ENCODE results near the gene SCN8A. TPM values are rescaled to one million over a fixed set of nuclear protein-coding genes. Genes with fewer than 3 reads are reported as not detected.
"Not testable (repeated sequence)": the region's sequence is repeated elsewhere in the genome, so short reads cannot be mapped to it uniquely, and the experiment has no call there.

SCN8A gene
- total RNA-seq, 1 donor from 2014 or later: 2.0 TPM

DNA sequence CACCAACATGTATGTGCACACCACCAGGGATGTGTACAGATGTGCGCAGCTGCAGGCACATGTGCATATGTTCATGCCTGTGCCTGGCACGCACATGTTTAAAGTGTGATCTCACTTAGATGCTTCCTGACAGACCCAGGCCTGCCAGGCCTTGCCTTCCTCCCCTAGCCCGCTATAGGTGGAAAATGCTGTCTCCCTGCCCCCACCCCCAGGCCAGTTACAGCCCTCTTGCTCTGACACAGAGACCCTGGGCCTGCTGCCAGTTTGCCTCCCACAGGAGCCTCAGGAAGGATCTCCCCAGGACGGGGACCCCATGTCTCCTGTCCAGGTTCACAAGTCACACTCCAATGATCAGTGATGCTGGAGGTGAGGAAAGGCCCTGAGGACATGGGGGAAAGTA is 235.8 kb downstream of the SCN8A start:
- Histone ChIP-seq H3K36me3 (no peaks in the 10 kb centered on the region), H3K27ac (no peak overlapping the region), H3K4me1 (no peaks in the 10 kb centered on the region), H3K4me3 (no peak overlapping the region), H3K9me3 (no peaks in the 10 kb centered on the region), H3K27me3 (no peaks in the 10 kb centered on the region)
- no peak for DNase-seq (ENCODE audit: low spot score in 2 of 2)
- intact Hi-C loops (cut with DNase I): no loop called here
- TF ChIP-seq, protein P1, sequence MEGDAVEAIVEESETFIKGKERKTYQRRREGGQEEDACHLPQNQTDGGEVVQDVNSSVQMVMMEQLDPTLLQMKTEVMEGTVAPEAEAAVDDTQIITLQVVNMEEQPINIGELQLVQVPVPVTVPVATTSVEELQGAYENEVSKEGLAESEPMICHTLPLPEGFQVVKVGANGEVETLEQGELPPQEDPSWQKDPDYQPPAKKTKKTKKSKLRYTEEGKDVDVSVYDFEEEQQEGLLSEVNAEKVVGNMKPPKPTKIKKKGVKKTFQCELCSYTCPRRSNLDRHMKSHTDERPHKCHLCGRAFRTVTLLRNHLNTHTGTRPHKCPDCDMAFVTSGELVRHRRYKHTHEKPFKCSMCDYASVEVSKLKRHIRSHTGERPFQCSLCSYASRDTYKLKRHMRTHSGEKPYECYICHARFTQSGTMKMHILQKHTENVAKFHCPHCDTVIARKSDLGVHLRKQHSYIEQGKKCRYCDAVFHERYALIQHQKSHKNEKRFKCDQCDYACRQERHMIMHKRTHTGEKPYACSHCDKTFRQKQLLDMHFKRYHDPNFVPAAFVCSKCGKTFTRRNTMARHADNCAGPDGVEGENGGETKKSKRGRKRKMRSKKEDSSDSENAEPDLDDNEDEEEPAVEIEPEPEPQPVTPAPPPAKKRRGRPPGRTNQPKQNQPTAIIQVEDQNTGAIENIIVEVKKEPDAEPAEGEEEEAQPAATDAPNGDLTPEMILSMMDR (IDR thresholded peaks at IDR 0.05): no peak

DNA sequence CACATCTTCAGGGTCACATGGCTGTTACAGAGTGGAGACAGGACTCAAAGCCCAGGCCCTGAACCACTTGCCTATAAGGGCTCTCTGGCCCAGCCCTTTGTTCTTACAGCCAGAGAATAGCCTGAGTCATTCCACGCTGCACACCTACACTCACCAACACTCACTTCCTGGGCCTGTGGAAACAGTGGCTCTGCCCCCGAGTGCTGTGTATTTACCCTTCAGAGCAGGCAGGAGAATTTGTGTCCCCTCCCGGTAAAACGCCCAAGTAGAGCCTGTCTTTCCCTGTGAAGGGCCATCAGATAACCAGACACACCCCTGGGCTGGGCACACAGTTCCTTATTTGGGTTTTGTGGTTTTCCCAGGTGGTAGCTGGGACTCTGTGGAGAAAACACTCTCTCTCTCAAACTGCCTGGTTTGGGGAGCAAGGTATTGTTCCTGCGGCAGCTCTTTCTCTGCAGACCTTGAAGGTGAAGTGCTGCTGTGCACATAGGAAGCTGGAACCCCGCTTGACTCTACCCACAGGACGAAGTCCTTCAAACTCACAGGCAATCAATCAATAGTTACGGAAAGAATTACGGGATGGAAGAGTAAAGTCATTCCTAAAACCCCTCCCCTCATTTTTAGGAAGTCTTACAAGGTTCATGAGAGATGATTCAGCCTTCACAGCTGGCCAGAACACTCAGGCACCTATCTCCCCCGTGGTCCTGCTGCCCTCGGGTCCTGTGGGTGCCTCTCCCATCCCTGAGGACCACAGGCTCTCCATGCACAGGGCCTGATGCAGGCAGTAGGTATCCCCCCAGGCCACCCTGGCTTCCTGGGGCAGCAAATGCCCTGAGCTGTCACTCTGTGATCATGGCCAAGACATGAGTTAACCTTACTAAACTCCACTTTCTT is 237.1 kb downstream of the SCN8A start:
- intact Hi-C loops (cut with DNase I): no loop called here
- no peak for DNase-seq (ENCODE audit: low spot score in 2 of 2)
- Histone ChIP-seq H3K27me3 (no peaks in the 10 kb centered on the region), H3K4me1 (no peaks in the 10 kb centered on the region), H3K36me3 (no peaks in the 10 kb centered on the region), H3K4me3 (no peak overlapping the region), H3K27ac (no peak overlapping the region), H3K9me3 (no peaks in the 10 kb centered on the region)
- TF ChIP-seq, protein P1 (IDR thresholded peaks at IDR 0.05): no peak

DNA sequence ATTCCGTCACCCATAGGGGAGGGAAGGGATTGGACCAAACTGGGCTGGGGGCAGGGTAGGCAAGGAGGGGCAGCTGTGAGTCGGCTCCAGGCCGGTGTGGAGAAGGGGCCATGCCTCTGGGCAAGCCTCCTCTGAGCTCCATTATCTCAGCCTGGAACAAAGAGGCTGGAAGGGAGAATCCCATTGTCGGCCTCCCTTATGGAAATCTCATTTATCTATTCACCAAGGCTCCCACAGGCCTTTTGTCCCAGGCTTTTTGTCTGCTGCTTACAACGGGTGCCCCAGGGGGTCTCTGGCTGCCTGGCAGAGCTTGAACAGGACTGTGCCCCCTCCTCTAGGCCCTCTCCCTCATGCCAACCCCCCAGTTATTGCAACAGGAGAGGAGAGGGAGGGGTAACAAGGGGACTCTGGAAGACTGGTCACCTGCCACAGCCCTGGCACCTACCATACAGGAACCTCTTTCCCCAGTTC is 238.0 kb downstream of the SCN8A start:
- H3K9me3 ChIP-seq: no peaks in the 10 kb centered on the region

DNA sequence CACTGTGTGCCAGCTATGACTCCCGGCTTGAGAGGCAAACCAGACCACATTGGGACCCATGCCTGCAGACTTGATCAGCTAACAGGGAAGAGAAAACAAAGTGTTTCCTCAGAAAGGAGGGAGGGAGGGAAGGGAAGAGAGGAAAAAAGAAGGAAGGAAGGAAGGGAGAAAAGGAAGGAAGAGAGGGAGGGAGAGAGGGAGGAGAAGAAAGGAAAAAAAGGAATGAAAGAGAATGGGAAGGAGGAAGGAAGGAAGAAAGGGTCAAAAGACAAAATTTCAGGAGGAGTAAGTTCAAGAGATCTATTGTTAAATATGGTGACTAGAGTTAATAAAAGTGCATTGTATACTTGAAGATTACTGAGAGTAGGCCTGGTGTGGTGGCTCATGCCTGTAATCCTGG is 238.6 kb downstream of the SCN8A start:
- Histone ChIP-seq H3K9me3 (no peaks in the 10 kb centered on the region), H3K27ac (no peak overlapping the region), H3K4me3 (no peak overlapping the region), H3K4me1 (no peaks in the 10 kb centered on the region), H3K27me3 (no peaks in the 10 kb centered on the region), H3K36me3 (no peaks in the 10 kb centered on the region)
- TF ChIP-seq, protein P1 (IDR thresholded peaks at IDR 0.05): no peak
- DNase-seq (ENCODE audit: low spot score in 2 of 2): no peak
- intact Hi-C loops (cut with DNase I): no loop called here

More for the DNA sequence above, 238.0 kb downstream of the SCN8A start:
- no peak overlapping the region for H3K27ac ChIP-seq
- TF ChIP-seq, protein P1 (IDR thresholded peaks at IDR 0.05): no peak
- no peaks in the 10 kb centered on the region for H3K4me1 ChIP-seq
- no peak for DNase-seq (ENCODE audit: low spot score in 2 of 2)
- no peaks in the 10 kb centered on the region for H3K36me3 ChIP-seq
- H3K27me3 ChIP-seq: no peaks in the 10 kb centered on the region
- intact Hi-C loops (cut with DNase I): no loop called here
- no peak overlapping the region for H3K4me3 ChIP-seq

DNA sequence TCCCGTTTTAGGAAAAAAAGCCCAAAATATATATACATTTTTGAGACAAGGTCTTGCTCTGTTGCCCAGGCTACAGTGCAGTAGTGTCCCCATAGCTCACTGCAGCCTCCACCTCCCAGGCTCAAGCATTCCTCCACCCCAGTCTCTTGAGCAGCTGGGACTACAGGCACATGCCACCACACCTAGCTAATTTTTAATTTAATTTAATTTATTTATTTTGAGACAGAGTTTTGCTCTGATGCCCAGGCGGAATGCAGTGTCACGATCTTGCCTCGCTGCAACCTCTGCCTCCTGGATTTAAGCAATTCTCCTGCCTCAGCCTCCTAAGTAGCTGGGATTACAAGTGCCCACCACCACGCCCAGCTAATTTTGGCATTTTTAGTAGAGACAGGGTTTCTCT is 240.8 kb downstream of the SCN8A start:
- H3K4me3 ChIP-seq; intact Hi-C loops (cut with DNase I); H3K4me1 ChIP-seq; H3K9me3 ChIP-seq; H3K36me3 ChIP-seq; H3K27ac ChIP-seq; DNase-seq (ENCODE audit: low spot score in 2 of 2); H3K27me3 ChIP-seq: not testable (repeated sequence)

DNA sequence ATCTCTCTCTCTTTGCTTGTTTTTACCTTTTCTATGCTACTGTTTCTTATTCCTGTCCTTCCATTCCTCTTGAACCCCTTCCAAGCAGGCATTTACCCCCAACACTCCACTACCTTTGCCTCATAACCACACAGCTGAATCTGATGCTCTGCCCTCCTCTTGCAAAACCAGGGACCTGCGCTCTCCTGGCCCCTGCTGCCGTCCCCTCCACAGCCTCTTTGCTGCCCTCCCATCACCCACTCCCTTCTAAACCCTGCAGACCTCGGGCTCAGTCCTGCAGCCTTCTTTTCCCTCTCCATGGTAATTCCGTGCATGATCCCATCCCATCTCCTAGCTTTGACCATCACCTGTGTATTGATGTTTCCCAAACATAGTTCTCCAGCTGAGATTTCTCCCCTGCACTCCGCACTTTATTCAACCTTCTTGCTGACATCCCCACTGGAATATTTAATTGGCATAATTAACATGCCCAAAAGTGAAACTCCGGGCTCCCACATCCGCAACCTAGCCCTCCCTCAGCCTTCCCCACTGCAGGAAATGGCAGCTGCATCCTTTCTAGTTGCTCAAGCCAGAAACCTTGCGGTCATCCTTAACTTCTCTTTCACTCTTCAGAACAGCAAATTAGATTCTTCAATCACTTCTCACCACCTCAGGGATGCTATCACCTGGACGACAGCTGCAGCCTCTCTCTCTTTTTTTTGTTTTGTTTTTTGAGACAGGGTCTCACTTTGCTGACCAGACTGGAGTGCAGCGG is 241.5 kb downstream of the SCN8A start:
- Histone ChIP-seq H3K4me3 (no peak overlapping the region), H3K36me3 (no peaks in the 10 kb centered on the region), H3K9me3 (no peaks in the 10 kb centered on the region), H3K27ac (no peak overlapping the region), H3K27me3 (no peaks in the 10 kb centered on the region), H3K4me1 (no peaks in the 10 kb centered on the region)
- intact Hi-C loops (cut with DNase I): no loop called here
- DNase-seq (ENCODE audit: low spot score in 2 of 2): no peak
- TF ChIP-seq, protein P1 (IDR thresholded peaks at IDR 0.05): no peak
